ACHN (cell line): ENCODE data around the gene WDR1.

ENCODE experiments used
- DNase-seq: peaks from one replicate; pipeline ENCODE4 v3.0.0-alpha.2; 2015
- in situ Hi-C: cut with HindIII; loops from 2 replicates; pipeline ENCODE4 v1.10.0; 2017; ENCODE audit warnings: low sequenced_read_pairs, low pct_ligation_motif_present, low pct_unique_long_range_greater_than_20kb

The WDR1 gene

DNA sequence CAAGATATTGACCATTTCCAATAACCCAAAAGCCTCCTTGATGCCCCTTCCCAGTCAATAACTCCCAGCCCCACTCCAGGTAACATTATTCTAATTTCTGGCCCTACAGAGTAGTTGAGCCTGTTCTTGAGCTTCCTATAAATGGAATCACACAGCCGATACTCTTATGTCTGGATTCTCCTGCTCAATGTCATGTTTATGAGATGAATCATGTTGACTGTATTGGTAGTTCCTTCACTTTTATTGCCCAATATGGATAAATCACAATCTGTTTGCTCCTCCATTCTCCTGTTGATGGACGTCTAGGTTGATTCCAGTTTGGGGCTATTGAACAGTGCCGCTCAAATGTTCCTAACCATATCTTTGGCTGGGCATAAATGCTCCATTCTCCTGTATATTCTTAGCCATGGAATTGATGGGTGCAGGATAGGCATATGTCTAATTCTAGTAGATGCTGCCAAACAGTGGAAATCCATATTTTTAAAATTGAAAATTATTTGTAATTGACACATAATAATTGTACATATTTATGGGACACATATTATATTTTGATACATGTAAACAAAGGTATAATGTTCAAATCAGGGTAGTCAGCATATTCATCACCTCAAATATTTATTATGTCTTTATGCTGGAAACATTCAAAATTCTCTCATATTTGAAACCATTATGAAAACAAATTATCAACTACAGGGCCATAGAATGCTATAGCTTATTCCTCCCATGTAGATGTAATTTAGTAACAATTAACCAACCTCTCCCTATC, 54.8 kb downstream of the WDR1 start:
- in situ Hi-C loops = no loop called here
- DNase-seq = no peak

- in situ Hi-C loops = no loop called here
- no peak for DNase-seq
These were observed 58.2 kb downstream of the WDR1 start for GRCh38 chr4:10058371-10058770.

DNA sequence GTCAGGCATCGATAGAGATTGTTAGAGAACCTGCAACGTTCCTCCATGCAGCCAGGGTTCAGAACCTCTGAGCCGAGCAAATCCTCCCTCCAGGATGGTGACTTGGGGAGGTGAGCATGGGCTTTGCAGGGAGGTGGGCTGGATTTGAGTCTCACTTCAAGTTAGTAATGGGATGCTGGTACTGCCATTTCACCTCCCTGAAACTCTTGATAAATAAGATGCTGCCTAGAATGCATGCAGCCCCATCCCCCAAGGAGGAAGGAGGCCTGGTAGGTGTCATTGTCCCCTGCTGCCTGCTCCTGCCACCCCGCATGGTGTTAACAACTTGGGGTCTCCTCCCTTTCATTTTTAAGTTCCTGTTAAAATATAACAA, 59.6 kb downstream of the WDR1 start:
- in situ Hi-C loops = no loop called here

GRCh38 chr4:10056334-10057022, 60.1 kb downstream of the WDR1 start:
- DNase-seq = no peak
- in situ Hi-C loops = no loop called here

More for the DNA sequence above, 59.6 kb downstream of the WDR1 start:
- DNase-seq = no peak

- DNase-seq = no peak
- in situ Hi-C loops = no loop called here
These were observed 60.7 kb downstream of the WDR1 start for GRCh38 chr4:10055871-10056270.

- no peak for DNase-seq
- in situ Hi-C loops = no loop called here
These were observed 62.0 kb downstream of the WDR1 start for GRCh38 chr4:10054571-10055041.

DNA sequence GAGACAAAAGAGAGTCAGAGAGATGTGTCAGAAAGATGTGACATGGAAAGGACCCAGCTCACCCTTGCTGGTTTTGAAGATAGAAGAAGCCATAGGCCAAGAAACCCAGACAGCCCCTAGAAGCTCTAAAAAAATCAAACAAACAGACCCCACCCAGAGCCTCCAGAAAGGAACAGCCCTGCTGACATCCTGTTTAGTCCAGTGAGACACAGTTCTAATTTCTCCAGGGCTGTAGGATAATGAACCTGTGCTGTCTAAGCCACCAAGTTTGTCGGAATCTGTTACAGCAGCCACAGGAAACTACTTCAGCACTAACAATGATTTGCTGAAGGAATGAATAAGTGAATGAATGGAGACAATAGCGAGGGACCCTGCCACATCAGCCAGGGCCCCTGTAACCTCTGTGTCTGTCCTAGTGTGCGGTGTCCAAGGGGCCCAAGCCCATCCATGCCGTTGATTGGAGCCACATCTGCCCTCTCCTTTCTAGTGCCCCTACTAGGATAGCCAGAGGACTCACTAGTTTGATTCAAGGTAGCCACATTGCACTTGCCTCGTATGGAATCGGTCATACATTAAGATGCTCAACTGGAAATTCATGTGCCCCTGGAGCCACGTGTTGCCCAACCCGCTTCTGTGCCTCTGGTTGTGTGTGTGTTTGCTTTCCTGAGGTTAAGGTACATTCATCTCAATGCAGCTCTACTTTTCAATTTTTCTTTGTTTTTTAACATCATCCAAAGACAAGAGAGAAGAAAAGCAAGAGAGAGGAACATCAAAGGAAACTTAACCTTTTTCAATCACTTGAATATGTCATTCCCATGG, 62.8 kb downstream of the WDR1 start:
- no peak for DNase-seq
- in situ Hi-C loops = no loop called here

GRCh38 chr4:10051517-10052135, 65.0 kb downstream of the WDR1 start:
- in situ Hi-C loops = no loop called here
- no peak for DNase-seq

- no peak for DNase-seq
- in situ Hi-C loops = no loop called here
These were observed 65.9 kb downstream of the WDR1 start for GRCh38 chr4:10050721-10051120.

DNA sequence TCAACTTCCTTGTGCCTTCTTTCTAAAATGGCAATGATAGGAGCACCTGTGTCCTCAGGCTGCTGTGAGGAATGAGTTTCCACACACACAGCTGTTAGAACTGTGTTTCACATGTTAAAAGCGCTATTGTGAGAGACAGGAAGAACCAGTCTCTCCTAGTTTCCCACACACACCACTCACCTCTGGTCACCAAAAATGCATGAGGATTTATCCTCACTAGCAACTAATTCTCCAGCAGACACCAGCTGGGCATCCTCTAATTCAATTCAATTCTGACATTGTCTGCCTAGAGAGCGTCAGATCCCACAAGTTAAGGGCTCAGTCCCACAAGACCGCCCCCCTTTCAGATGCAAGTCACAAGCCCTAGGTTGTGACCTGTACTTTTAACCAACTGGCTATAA, 66.3 kb downstream of the WDR1 start:
- no peak for DNase-seq
- in situ Hi-C loops = no loop called here

DNA sequence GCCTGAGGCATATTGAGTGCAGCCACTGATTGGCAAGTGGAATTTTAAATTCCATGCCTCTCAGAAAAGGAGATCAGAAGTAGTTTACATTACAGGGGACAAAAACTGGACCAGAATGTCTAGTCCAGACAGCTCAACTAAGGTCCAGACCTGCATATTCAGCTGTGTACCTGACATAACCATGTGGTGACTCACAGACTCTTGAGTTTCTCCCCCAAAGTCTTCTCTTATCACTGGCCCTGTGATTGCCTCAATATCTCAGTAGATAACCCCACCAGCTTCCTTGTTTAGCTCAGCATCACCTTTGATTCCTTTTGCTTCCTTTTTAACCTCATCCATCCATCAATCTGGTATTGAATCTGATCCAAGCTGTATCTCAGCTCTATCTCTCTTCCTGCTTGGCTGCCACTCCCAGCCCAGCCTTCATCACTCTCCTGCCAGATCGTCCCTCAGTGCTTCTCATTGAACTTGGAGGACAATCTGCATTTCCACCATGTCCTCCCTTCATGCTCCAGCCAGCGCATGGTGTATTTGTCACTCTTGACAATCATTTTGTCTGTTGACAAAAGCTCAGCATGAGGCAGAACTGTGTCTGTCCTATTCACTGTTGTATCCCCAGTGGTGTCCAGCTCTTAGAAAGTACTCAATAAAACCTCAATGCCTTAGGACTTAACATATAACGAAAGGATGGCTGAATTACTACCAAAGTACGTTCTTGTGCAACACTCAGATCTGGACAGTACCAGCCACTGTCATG, 67.5 kb downstream of the WDR1 start:
- in situ Hi-C loops = no loop called here
- no peak for DNase-seq

DNA sequence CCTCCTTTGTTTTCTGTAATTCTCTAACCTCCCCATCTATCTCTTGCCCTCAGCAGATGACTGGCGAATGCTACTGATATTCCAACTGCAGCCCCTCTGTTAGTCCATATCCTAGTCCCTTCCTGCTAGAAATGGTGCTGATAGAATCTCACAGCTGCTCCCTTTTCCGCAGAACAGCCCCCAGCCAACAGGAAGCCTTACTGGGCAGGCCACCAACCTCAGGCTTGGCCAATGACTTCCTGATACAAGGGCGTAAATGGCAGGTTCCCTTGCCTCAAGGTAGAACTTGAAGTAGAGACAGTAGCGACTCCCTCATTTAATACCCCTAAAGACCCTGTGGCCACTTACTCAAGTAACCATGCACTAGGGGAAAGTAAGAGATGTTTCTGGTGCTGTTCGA, 68.6 kb downstream of the WDR1 start:
- in situ Hi-C loops = no loop called here
- no peak for DNase-seq

- no peak for DNase-seq
- in situ Hi-C loops = no loop called here
These were observed 70.1 kb downstream of the WDR1 start for GRCh38 chr4:10046471-10046870.

DNA sequence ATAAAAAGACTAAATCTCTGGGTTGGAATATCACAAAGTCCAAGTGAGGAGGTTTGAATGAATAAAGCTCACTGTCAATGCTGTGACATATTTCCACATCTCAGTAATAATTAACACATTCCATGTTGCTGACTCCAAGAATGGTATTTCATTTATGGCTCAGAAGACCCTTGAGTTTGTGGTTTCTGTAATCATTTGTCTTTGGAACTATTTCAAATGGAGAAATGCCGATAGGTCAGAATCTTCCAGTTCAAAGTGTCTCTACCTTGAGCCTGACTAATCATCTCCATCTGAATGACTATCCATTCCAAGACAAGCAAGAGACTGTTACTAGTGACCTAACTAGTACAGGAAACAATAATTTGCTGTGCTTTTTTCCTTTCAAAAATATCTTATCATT, 71.1 kb downstream of the WDR1 start:
- peak; percentile 97 for DNase-seq
- in situ Hi-C loops = no loop called here

- in situ Hi-C loops = no loop called here
- DNase-seq = no peak
These were observed 75.6 kb downstream of the WDR1 start for GRCh38 chr4:10041036-10041435.

- no peak for DNase-seq
- in situ Hi-C loops = no loop called here
These were observed 76.3 kb downstream of the WDR1 start for GRCh38 chr4:10040049-10040892.

DNA sequence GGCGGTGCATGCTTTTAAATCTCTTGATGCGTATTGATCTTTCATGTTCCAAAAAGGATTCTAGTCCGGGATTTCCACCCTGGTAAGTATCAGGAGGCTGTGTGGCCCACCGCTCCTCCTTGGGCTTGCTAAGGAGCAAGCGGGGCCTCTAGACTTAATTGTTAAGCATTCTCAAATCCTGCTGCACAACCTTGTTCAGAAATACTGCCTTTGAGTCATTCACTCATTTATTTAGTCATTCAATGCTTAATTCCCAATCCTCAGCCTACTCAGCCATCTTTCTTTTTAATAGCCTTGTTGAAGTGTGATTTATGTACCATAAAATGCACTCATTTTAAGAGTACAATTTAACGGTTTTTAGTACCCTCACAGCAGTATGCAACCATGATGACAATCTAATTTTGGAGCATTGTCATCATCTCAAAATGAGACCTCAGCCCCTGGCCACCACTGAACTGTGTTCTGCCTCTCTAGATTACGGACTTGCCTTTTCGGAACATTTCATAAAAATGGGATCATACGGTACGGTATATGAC, 79.7 kb downstream of the WDR1 start:
- in situ Hi-C loops = no loop called here
- no peak for DNase-seq
